Adipocyte (in vitro differentiated cells): ENCODE data around the gene UBE2J1.

Experiments
- DNase-seq: peaks from one replicate; pipeline ENCODE4 v3.0.0-alpha.2; 2015; ENCODE audit warnings: low read depth
- H3K27me3 ChIP-seq: replicated peaks from 2 replicates; pipeline ENCODE4 v1.7.0; 2013; ENCODE audit warnings: mild to moderate bottlenecking, low read length, moderate library complexity; ENCODE audit not compliant: control insufficient read depth, insufficient read depth
- H3K36me3 ChIP-seq: 2 replicates; pipeline ENCODE4 v1.7.0; 2013; ENCODE audit warnings: low read length, mild to moderate bottlenecking, moderate library complexity; ENCODE audit not compliant: control insufficient read depth, insufficient read depth, severe bottlenecking
- H3K4me1 ChIP-seq: 2 replicates; pipeline ENCODE4 v1.7.0; 2013; ENCODE audit warnings: mild to moderate bottlenecking, low read length, moderate library complexity; ENCODE audit not compliant: control insufficient read depth, insufficient read depth
- H3K4me3 ChIP-seq: 2 replicates; pipeline ENCODE4 v1.7.0; 2013; ENCODE audit warnings: mild to moderate bottlenecking, low read length, moderate library complexity
- H3K9ac ChIP-seq: 2 replicates; pipeline ENCODE4 v1.7.0; 2013; ENCODE audit warnings: mild to moderate bottlenecking, low read length, moderate library complexity
- H3K9me3 ChIP-seq: 2 replicates; pipeline ENCODE4 v1.7.0; 2013; ENCODE audit warnings: mild to moderate bottlenecking, low read length, moderate library complexity; ENCODE audit not compliant: control insufficient read depth

UBE2J1 gene

GRCh38 chr6:89360415-89360999 lies 8.0 kb upstream of the UBE2J1 start:
- DNase-seq, result peak; percentile 32
- Histone ChIP-seq H3K9me3 (no peaks in the 10 kb centered on the region), H3K36me3 (no peaks in the 10 kb centered on the region), H3K4me1 (peaks cover 10% of the 10 kb centered on the region), H3K4me3 (peak overlapping the region; percentile 29), H3K27me3 (no peaks in the 10 kb centered on the region), H3K9ac (no peak overlapping the region)

DNA sequence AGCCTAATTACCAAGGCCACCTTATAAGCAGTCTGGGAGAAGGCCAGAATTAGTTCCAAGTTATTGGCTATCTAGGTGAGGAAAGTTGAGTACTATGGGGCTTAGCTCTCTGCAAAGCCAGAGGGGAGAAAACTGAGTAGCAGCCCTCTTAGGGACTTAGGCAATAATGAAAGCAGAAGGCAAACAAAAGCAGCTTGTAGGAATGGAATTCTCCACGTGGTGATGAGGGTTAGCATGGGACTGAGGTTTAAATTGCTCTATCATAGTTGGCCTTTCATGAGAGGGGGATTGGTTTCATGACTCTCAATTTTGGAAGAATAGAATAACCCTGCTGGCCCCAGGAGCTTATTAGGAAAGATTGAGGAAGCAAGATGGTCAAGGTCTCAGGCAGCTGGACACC lies 7.0 kb upstream of the UBE2J1 start:
- no peak for DNase-seq
- Histone ChIP-seq H3K9ac (no peak overlapping the region), H3K27me3 (no peaks in the 10 kb centered on the region), H3K4me3 (no peak overlapping the region), H3K4me1 (peaks cover 10% of the 10 kb centered on the region), H3K36me3 (no peaks in the 10 kb centered on the region), H3K9me3 (no peaks in the 10 kb centered on the region)

GRCh38 chr6:89357390-89357789 lies 4.9 kb upstream of the UBE2J1 start:
- no peaks in the 10 kb centered on the region for H3K9me3 ChIP-seq
- peaks cover 16% of the 10 kb centered on the region for H3K4me1 ChIP-seq
- H3K9ac ChIP-seq, result no peak overlapping the region
- no peaks in the 10 kb centered on the region for H3K27me3 ChIP-seq
- no peak for DNase-seq
- no peak overlapping the region for H3K4me3 ChIP-seq
- no peaks in the 10 kb centered on the region for H3K36me3 ChIP-seq

- DNase-seq, result no peak
- H3K9me3 ChIP-seq, result no peaks in the 10 kb centered on the region
Measured at GRCh38 chr6:89356642-89357170, 4.2 kb upstream of the UBE2J1 start.

DNA sequence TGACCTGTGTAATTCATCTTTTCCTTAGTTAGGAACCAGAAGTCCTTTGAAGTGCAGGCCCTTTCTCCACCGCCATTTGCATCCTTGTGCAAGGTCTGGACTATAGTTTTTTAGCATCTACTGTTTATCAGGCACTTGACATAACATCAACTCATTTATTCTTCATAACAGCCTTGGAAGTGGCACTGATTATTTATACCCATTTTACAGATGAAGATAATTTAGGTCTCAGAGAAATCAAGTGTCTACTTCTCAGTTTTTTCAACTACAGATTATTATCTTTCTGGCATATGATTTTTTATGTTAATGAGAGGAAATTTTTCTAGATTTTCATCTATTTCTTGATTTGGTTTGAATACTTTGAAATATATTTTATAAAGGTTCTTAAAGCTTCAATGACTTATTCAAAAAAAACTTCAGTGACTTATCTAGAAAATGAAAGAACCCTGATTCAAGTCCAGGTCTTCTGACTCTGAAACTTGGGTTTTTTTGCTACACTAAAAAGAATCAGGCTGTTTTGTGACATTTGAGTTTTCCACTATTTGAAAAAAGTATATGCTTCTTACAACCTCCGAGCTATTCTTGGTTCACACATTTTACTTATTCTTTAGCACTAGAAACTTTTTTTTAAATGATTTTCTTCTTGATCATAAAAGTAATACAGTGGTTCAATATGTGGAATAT lies 3.1 kb upstream of the UBE2J1 start:
- Histone ChIP-seq H3K4me3 (no peak overlapping the region), H3K9ac (no peak overlapping the region), H3K27me3 (no peaks in the 10 kb centered on the region), H3K36me3 (no peaks in the 10 kb centered on the region), H3K9me3 (no peaks in the 10 kb centered on the region), H3K4me1 (peaks cover 16% of the 10 kb centered on the region)
- DNase-seq, result no peak

More at GRCh38 chr6:89356642-89357170, 4.2 kb upstream of the UBE2J1 start:
- Histone ChIP-seq H3K9ac (no peak overlapping the region), H3K27me3 (no peaks in the 10 kb centered on the region), H3K4me1 (peaks cover 16% of the 10 kb centered on the region), H3K36me3 (no peaks in the 10 kb centered on the region), H3K4me3 (no peak overlapping the region)

GRCh38 chr6:89353702-89354392 lies 1.3 kb upstream of the UBE2J1 start:
- H3K4me1 ChIP-seq, result peaks cover 26% of the 10 kb centered on the region
- H3K4me3 ChIP-seq, result peak overlapping the region; percentile 90

DNA sequence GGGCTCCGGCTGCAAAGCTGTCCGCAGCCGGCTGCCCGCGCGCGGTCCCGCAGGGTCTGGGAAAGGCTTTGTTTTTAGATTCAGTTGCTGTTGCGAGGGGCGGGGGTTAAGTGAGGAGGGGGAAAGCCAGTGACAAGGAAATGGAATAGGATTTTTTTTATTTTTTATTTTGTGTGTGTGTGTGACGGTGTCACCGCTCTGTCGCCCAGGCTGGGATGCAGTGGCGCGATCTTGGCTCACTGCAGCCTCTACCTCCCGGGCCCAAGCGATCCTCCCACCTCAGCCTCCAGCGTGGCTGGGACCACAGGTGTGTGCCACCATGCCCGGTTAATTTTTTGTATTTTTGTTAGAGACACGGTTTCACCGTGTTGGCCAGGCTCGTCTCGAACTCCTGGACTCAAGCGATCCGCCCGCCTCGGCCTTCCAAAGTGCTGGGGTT lies 615 bp upstream of the UBE2J1 start:
- peaks cover 29% of the 10 kb centered on the region for H3K4me1 ChIP-seq
- no peaks in the 10 kb centered on the region for H3K9me3 ChIP-seq
- H3K27me3 ChIP-seq, result no peaks in the 10 kb centered on the region
- no peak for DNase-seq
- peak overlapping the region; percentile 90 for H3K4me3 ChIP-seq
- no peaks in the 10 kb centered on the region for H3K36me3 ChIP-seq
- H3K9ac ChIP-seq, result peak overlapping the region; percentile 99

More at GRCh38 chr6:89353702-89354392, 1.3 kb upstream of the UBE2J1 start:
- Histone ChIP-seq H3K9me3 (no peaks in the 10 kb centered on the region), H3K36me3 (no peaks in the 10 kb centered on the region), H3K9ac (peak overlapping the region; percentile 99), H3K27me3 (no peaks in the 10 kb centered on the region)
- no peak for DNase-seq

GRCh38 chr6:89351671-89352277 lies 748 bp downstream of the UBE2J1 start:
- Histone ChIP-seq H3K9ac (peak overlapping the region; percentile 99), H3K9me3 (no peaks in the 10 kb centered on the region), H3K4me1 (peaks cover 38% of the 10 kb centered on the region), H3K4me3 (peak overlapping the region; percentile 90), H3K27me3 (no peaks in the 10 kb centered on the region), H3K36me3 (no peaks in the 10 kb centered on the region)
- peak; percentile 37 for DNase-seq

DNA sequence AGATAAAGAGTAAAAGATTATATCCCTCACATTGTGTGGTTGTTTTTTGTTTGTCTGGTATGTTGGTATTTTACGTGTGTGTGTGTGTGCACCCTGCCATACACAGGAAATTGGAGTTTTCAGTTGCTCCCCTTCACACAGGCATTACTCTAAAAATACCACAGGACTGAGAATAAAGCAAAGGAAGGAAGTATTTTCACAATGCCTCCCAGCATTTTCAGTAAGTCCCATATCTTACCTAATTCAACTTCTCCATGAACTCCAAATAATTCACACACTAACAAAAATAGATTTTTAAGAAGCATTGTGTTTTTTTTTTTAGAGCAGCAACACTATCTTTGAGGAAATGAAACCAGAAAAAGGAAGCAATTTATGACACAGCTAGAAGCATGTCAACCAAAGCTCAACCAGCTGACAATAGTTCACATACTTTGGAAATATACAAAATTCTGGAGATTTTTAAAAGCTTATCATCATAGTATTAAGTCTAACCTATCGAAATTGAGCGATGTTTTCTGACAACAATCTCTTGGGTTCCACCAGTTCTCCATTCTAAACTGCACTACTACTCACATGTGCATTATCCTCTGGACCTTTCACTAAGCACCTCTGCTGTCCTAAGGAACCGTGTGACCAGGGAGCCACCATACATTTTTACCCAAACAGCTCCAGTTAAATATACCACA lies 2.1 kb downstream of the UBE2J1 start:
- Histone ChIP-seq H3K9me3 (no peaks in the 10 kb centered on the region), H3K36me3 (no peaks in the 10 kb centered on the region), H3K9ac (no peak overlapping the region), H3K27me3 (no peaks in the 10 kb centered on the region), H3K4me1 (peaks cover 38% of the 10 kb centered on the region), H3K4me3 (peak overlapping the region; percentile 90)
- peak; percentile 42 for DNase-seq

DNA sequence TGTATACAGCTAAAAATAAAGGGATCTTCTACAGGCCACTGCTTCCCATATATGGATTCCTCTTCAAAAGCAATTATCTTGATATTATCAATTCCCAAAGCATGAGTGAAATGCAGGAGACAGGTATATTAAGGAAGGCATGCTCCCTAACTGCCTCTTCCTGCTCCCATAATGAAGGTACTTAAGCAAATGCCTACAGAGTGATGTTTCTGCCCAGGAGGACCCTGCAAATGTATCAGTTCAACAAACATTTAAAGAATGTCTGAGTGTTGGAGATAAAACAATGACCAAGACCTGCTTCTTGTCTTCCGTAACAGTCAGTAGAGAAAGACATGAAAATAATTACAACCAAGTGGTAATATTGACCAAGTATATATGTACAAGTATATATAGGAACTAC lies 4.2 kb downstream of the UBE2J1 start:
- Histone ChIP-seq H3K9me3 (no peaks in the 10 kb centered on the region), H3K4me1 (peaks cover 35% of the 10 kb centered on the region), H3K36me3 (no peaks in the 10 kb centered on the region), H3K27me3 (no peaks in the 10 kb centered on the region), H3K4me3 (no peak overlapping the region), H3K9ac (no peak overlapping the region)
- no peak for DNase-seq
